C4-2B (cell line): ENCODE data around the gene APOBEC3C.

Experiments
- H3K27ac ChIP-seq: fragments of 450-650 bp; 2 replicates; pipeline ENCODE4 v1.5.1; 2017
- CTCF ChIP-seq: fragments of 450-650 bp; conservative IDR thresholded peaks from 2 replicates; pipeline ENCODE4 v1.5.1; 2017; ENCODE audit warnings: mild to moderate bottlenecking
- ZFX ChIP-seq: fragments of 450-650 bp; IDR thresholded peaks from 2 replicates; pipeline ENCODE4 v1.6.1; 2017

The APOBEC3C gene

GRCh38 chr22:39013942-39014722, at the start of gene APOBEC3C:
Gene APOBEC3C (plus strand): TSS chr22:39014257. CDS start chr22:39014363, 106 bp downstream.
- no peak for TF ChIP-seq ZFX
- TF ChIP-seq CTCF = no peak
- no peak within 1 kb of the TSS for H3K27ac ChIP-seq

GRCh38 chr22:38964306-38964705, 49.8 kb upstream of the APOBEC3C start:
- no peak for TF ChIP-seq CTCF
- no peak for TF ChIP-seq ZFX
- H3K27ac ChIP-seq = no peak overlapping the region

- H3K27ac ChIP-seq = no peak overlapping the region
- TF ChIP-seq CTCF = no peak
- no peak for TF ChIP-seq ZFX
These were observed 49.1 kb upstream of the APOBEC3C start for GRCh38 chr22:38964989-38965388.

- no peak overlapping the region for H3K27ac ChIP-seq
- no peak for TF ChIP-seq CTCF
- no peak for TF ChIP-seq ZFX
These were observed 48.3 kb upstream of the APOBEC3C start for GRCh38 chr22:38965614-38966379.

GRCh38 chr22:38966380-38966702, 47.7 kb upstream of the APOBEC3C start:
- no peak overlapping the region for H3K27ac ChIP-seq
- TF ChIP-seq ZFX (no peak), CTCF (no peak)

- no peak for TF ChIP-seq CTCF
- no peak for TF ChIP-seq ZFX
- H3K27ac ChIP-seq = no peak overlapping the region
These were observed 47.1 kb upstream of the APOBEC3C start for GRCh38 chr22:38966942-38967341.
